ENCODE measurements around the gene DTX1.

The DTX1 gene

GRCh38 chr12:113094738-113095137, 38.2 kb downstream of the DTX1 start:
- DNase-seq (ENCODE audit: low read depth in 3 of 3) = no peak

GRCh38 chr12:113095405-113095804, 38.9 kb downstream of the DTX1 start:
- DNase-seq (ENCODE audit: low read depth in 3 of 3) = no peak

GRCh38 chr12:113096675-113097461, 40.3 kb downstream of the DTX1 start:
- no peak for DNase-seq (ENCODE audit: low read depth in 3 of 3)

GRCh38 chr12:113097716-113098440, 41.3 kb downstream of the DTX1 start:
- DNase-seq (ENCODE audit: low read depth in 3 of 3) = no peak

GRCh38 chr12:113098441-113099028, 42.0 kb downstream of the DTX1 start:
- peak; percentile 44 to 80 (median 55) for DNase-seq (ENCODE audit: low read depth in 3 of 3)

GRCh38 chr12:113099364-113099763, 42.8 kb downstream of the DTX1 start:
- no peak for DNase-seq (ENCODE audit: low read depth in 3 of 3)

GRCh38 chr12:113099764-113100163, 43.2 kb downstream of the DTX1 start:
- no peak for DNase-seq (ENCODE audit: low read depth in 3 of 3)

GRCh38 chr12:113101751-113102150, 45.2 kb downstream of the DTX1 start:
- no peak for DNase-seq (ENCODE audit: low read depth in 3 of 3)

GRCh38 chr12:113102811-113103210, 46.3 kb downstream of the DTX1 start:
- no peak for DNase-seq (ENCODE audit: low read depth in 3 of 3)

- DNase-seq (ENCODE audit: low read depth in 3 of 3) = peak; percentile 34 to 70 (median 42)
Measured at GRCh38 chr12:113103756-113104450, 47.4 kb downstream of the DTX1 start.

GRCh38 chr12:113104953-113105510, 48.5 kb downstream of the DTX1 start:
- DNase-seq (ENCODE audit: low read depth in 3 of 3) = no peak

GRCh38 chr12:113105606-113106271, 49.2 kb downstream of the DTX1 start:
- no peak for DNase-seq (ENCODE audit: low read depth in 3 of 3)

- no peak for DNase-seq (ENCODE audit: low read depth in 3 of 3)
Measured at GRCh38 chr12:113106361-113106760, 49.8 kb downstream of the DTX1 start.

- no peak for DNase-seq (ENCODE audit: low read depth in 3 of 3)
Measured at GRCh38 chr12:113108308-113108707, 51.8 kb downstream of the DTX1 start.

- DNase-seq (ENCODE audit: low read depth in 3 of 3) = no peak
Measured at GRCh38 chr12:113109360-113109759, 52.8 kb downstream of the DTX1 start.

GRCh38 chr12:113109872-113110599, 53.5 kb downstream of the DTX1 start:
- DNase-seq (ENCODE audit: low read depth in 3 of 3) = no peak

GRCh38 chr12:113111247-113111646, 54.7 kb downstream of the DTX1 start:
- no peak for DNase-seq (ENCODE audit: low read depth in 3 of 3)

GRCh38 chr12:113112043-113112899, 55.7 kb downstream of the DTX1 start:
- no peak for DNase-seq (ENCODE audit: low read depth in 3 of 3)

GRCh38 chr12:113113397-113113796, 56.9 kb downstream of the DTX1 start:
- DNase-seq (ENCODE audit: low read depth in 3 of 3) = no peak
